Ishikawa (cell line): ENCODE data around the gene CDK16.
A peak's percentile ranks its signal among the peaks of the same experiment; 100 is the strongest.

ENCODE experiments used
- CEBPB ChIP-seq: IDR thresholded peaks from 2 replicates; pipeline ENCODE4 v1.6.1; 2012
- CREB1 ChIP-seq: IDR thresholded peaks from 2 replicates; pipeline ENCODE4 v1.6.1; 2012; ENCODE audit warnings: low read depth
- EGR1 ChIP-seq: IDR thresholded peaks from 2 replicates; pipeline ENCODE4 v1.6.1; 2012
- EP300 ChIP-seq: IDR thresholded peaks from 2 replicates; pipeline ENCODE4 v1.6.1; 2012; ENCODE audit warnings: borderline replicate concordance
- FOXM1 ChIP-seq: IDR thresholded peaks from 2 replicates; pipeline ENCODE4 v1.6.1; 2012; ENCODE audit warnings: low read depth, borderline replicate concordance
- NFIC ChIP-seq: IDR thresholded peaks from 2 replicates; pipeline ENCODE4 v1.6.1; 2012
- RAD21 ChIP-seq: IDR thresholded peaks from 2 replicates; pipeline ENCODE4 v1.6.1; 2012; ENCODE audit warnings: low read depth
- TAF1 ChIP-seq: IDR thresholded peaks from 2 replicates; pipeline ENCODE4 v1.6.1; 2012; ENCODE audit warnings: low read depth, mild to moderate bottlenecking
- TCF12 ChIP-seq: IDR thresholded peaks from 2 replicates; pipeline ENCODE4 v1.6.1; 2012; ENCODE audit warnings: low read depth
- TEAD4 ChIP-seq: IDR thresholded peaks from 2 replicates; pipeline ENCODE4 v1.6.1; 2012
- YY1 ChIP-seq: IDR thresholded peaks from 2 replicates; pipeline ENCODE4 v1.6.1; 2012; ENCODE audit warnings: low read depth
- ZBTB7A ChIP-seq: IDR thresholded peaks from 2 replicates; pipeline ENCODE4 v1.6.1; 2012; ENCODE audit warnings: low read depth
- TF ChIP-seq, protein P1 (sequence below): IDR thresholded peaks from 2 replicates; pipeline ENCODE4 v1.6.1; 2012
- TF ChIP-seq, protein P2 (sequence below): IDR thresholded peaks from 2 replicates; pipeline ENCODE4 v1.6.1; 2012; ENCODE audit warnings: low read depth, mild to moderate bottlenecking
- TF ChIP-seq, protein P3 (sequence below): IDR thresholded peaks from 2 replicates; pipeline ENCODE4 v1.6.1; 2012

CDK16 gene

DNA sequence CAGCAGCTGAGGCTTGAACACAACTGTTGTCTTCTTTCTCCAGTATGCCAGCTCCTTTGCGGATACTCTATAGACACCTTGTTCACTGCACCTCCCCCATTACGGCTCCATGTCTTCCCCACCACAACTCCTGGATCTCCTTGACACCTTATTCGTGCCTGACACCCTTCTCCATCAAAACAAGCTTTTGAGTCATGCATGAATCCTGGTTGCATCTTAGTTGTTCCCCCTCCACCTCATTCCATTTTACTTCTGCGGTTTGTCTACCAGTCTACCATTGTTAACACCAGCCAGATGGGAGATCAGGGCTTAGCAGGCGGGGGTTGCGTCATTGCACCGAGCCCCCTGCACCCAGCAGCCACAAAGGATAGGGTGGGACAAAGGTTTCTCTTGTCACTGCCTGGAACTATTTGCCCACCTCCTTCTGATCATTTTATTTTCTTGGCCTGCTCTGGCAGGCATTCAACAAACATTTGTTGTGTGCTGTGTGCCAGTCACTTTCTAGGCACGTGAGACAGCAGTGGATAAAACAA, 2.0 kb upstream of the CDK16 start:
- no peak for TF ChIP-seq CEBPB
- no peak for TF ChIP-seq TAF1
- TF ChIP-seq FOXM1, result no peak
- TF ChIP-seq, protein P1, sequence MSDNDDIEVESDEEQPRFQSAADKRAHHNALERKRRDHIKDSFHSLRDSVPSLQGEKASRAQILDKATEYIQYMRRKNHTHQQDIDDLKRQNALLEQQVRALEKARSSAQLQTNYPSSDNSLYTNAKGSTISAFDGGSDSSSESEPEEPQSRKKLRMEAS, result no peak
- TF ChIP-seq NFIC, result no peak
- no peak for TF ChIP-seq TCF12
- TF ChIP-seq, protein P2, sequence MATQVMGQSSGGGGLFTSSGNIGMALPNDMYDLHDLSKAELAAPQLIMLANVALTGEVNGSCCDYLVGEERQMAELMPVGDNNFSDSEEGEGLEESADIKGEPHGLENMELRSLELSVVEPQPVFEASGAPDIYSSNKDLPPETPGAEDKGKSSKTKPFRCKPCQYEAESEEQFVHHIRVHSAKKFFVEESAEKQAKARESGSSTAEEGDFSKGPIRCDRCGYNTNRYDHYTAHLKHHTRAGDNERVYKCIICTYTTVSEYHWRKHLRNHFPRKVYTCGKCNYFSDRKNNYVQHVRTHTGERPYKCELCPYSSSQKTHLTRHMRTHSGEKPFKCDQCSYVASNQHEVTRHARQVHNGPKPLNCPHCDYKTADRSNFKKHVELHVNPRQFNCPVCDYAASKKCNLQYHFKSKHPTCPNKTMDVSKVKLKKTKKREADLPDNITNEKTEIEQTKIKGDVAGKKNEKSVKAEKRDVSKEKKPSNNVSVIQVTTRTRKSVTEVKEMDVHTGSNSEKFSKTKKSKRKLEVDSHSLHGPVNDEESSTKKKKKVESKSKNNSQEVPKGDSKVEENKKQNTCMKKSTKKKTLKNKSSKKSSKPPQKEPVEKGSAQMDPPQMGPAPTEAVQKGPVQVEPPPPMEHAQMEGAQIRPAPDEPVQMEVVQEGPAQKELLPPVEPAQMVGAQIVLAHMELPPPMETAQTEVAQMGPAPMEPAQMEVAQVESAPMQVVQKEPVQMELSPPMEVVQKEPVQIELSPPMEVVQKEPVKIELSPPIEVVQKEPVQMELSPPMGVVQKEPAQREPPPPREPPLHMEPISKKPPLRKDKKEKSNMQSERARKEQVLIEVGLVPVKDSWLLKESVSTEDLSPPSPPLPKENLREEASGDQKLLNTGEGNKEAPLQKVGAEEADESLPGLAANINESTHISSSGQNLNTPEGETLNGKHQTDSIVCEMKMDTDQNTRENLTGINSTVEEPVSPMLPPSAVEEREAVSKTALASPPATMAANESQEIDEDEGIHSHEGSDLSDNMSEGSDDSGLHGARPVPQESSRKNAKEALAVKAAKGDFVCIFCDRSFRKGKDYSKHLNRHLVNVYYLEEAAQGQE, result no peak

DNA sequence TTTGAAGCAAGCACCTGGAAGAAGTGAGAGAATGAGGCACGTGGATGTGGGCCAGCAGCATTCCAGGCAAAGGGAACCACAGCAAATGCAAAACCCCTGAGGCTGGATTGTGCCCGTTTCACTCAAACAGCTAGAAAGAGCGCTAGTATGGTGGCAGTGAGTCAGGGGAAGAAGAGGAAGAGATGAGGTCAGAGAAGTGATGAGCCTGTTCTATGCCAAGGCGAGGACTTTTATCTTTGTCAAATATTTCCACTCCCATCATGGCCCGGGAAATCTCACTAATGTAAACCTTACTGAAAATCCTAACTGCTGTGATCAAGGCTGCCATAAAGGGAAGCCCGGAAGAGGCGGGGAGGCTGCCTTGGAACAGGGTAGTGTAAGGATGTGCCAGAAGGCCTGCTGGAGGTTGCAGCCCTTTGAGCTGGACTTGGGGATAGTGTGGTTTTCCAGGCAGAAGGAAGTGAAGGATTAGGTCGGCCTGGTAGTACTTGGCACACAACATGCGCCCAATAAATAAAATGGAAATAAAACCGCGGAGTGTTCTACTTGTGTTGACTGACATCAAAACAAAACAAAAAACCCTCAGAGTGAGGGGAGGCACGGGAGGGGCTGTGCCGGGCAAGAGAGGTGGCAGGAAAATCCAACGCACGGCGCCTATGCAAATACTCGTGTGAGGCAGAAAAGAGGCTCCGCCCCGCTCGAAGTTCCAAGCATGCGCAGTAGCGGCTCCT, 1.2 kb upstream of the CDK16 start:
- TF ChIP-seq, protein P1, result 0 out of 2 replicates have a peak, but pooled peaks have one; percentile 10
- no peak for TF ChIP-seq TCF12

DNA sequence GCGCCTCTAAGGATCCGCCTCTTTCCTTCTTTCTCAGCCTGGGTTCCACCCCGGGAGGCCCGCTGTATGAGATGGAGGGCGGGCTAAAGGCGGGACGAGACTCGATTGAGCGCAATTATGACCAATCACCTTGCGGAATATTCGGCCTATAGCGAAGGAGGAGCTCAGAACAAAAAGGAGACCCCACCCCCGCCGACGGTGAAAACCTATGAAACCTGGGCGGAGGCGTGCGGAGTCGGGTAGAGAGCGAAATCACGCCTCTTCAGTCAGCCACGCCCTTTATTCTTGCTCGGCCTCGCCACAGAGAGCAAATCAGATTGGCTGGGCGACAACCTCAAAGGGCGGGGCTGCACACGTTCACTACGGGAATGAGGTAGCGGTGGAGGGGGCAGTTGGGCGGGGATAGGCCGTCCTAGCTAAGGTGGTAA, 615 bp upstream of the CDK16 start:
- TF ChIP-seq CEBPB (no peak), FOXM1 (no peak), CREB1 (no peak), TCF12 (no peak), EGR1 (no peak), TEAD4 (no peak), EP300 (no peak), TAF1 (no peak), NFIC (no peak), RAD21 (no peak), ZBTB7A (no peak)
- TF ChIP-seq, protein P1, result no peak
- TF ChIP-seq, protein P2, result no peak
- TF ChIP-seq, protein P3, sequence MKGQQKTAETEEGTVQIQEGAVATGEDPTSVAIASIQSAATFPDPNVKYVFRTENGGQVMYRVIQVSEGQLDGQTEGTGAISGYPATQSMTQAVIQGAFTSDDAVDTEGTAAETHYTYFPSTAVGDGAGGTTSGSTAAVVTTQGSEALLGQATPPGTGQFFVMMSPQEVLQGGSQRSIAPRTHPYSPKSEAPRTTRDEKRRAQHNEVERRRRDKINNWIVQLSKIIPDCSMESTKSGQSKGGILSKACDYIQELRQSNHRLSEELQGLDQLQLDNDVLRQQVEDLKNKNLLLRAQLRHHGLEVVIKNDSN, result no peak

DNA sequence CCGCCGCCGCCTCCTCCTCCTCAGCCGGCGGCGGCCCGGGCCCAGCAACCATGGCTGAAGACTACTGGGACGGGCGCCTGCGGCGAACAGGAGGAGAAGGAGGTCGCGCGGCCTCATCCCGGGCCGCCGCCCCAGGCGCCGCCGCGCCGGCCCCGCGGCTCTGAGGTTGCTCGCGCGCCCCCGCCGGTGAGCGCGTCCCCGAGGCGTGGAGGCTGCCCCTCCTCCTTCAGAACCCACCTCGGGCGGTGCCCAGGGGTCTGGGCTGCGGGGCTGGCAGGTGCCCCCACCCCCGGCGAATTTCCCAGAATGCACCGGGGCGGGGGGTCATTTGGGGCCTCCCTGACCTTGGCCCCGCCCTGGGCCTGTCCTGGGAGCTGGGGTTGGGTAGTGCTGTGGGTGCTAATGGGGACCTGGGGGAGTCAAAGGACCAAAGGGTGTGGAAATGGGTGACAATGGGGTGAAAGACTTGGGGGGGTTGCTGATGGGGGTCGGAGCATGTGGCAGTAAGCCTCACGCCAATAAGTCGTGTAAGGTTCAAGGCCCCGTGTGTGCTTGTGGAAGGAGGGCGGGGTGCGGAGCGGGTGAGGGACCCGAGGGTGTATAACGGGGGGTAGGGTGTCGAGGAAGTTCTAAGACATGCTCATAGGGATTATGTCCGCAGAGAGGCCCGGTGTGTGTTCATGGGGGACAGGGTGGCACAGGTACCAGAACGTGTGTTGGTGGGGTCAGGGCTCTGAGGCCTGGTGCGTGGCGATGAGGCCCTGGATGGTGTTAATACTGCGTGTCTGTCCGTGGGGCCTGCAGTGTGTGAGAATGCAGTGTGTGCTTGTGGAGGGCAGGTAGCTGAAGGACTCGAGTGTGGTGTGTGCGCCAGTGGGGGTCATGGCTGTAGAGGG, 687 bp downstream of the CDK16 start:
- TF ChIP-seq EP300, result no peak
- TF ChIP-seq, protein P1, result no peak
- no peak for TF ChIP-seq RAD21
- no peak for TF ChIP-seq ZBTB7A

DNA sequence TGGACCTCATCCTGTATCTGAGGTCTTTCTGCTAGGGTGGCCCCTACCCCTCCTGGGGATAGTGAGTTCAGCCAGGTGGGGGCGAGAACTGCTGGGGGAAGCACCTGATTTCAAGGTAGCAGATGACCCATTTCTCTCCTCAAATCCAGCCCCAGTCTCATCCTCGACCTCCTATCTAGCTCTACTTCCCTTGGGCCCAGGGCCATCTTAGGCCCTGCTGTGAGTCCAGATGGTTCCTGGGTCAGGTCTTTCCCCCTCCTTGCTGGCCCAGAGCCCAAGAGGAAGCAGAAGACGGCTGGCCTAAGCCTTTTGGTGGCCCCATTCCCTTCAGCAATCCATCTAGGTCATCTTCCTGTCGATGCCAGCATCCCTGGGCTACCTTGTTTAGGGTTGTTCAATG, 3.3 kb downstream of the CDK16 start:
- TF ChIP-seq, protein P2, result no peak
- no peak for TF ChIP-seq TAF1
- no peak for TF ChIP-seq ZBTB7A
- no peak for TF ChIP-seq TCF12
- TF ChIP-seq YY1, result no peak
- TF ChIP-seq CREB1, result no peak
- TF ChIP-seq, protein P1, result no peak
